Osteoblast (primary cell): ENCODE data around the gene ARHGAP15. TPM values are rescaled to one million over a fixed set of nuclear protein-coding genes. Genes with fewer than 3 reads are reported as not detected.

Experiments
- DNase-seq: peaks from one replicate; pipeline ENCODE4 v3.0.0; 2011; ENCODE audit warnings: low spot score, mixed read lengths; ENCODE audit not compliant: insufficient read length; ENCODE audit errors: missing footprints
- H2AFZ ChIP-seq: 2 replicates; pipeline ENCODE4 v1.6.0; 2011; ENCODE audit warnings: mild to moderate bottlenecking, low read length
- H3K27ac ChIP-seq: 2 replicates; pipeline ENCODE4 v1.5.1; 2011; ENCODE audit warnings: mild to moderate bottlenecking, low read depth, low read length, moderate library complexity
- H3K27me3 ChIP-seq: 2 replicates; pipeline ENCODE4 v1.6.0; 2012; ENCODE audit warnings: mild to moderate bottlenecking, control low read depth, inconsistent platforms, low read length, moderate library complexity; ENCODE audit not compliant: insufficient read depth
- H3K36me3 ChIP-seq: 2 replicates; pipeline ENCODE4 v1.5.1; 2011; ENCODE audit warnings: mild to moderate bottlenecking, low read length, control low read depth, moderate library complexity; ENCODE audit not compliant: insufficient read depth
- H3K4me1 ChIP-seq: 2 replicates; pipeline ENCODE4 v1.5.1; 2011; ENCODE audit warnings: mild to moderate bottlenecking, low read length, control low read depth, moderate library complexity; ENCODE audit not compliant: insufficient read depth
- H3K4me2 ChIP-seq: 2 replicates; pipeline ENCODE4 v1.6.0; 2011; ENCODE audit warnings: mild to moderate bottlenecking, low read length; ENCODE audit not compliant: insufficient read depth
- H3K4me3 ChIP-seq: fragments of 200-600 bp; sonication (generic); 3 replicates; pipeline ENCODE4 v1.5.1; 2012; ENCODE audit warnings: mild to moderate bottlenecking, low read length, inconsistent platforms; ENCODE audit not compliant: insufficient read depth
- H3K79me2 ChIP-seq: 2 replicates; pipeline ENCODE4 v1.6.0; 2012; ENCODE audit warnings: mild to moderate bottlenecking, low read length, control low read depth, inconsistent platforms; ENCODE audit not compliant: insufficient read depth
- H3K9me3 ChIP-seq: 2 replicates; pipeline ENCODE4 v1.5.1; 2011; ENCODE audit warnings: low read depth, low read length, control low read depth
- H4K20me1 ChIP-seq: 2 replicates; pipeline ENCODE4 v1.6.0; 2012; ENCODE audit warnings: mild to moderate bottlenecking, low read length, control low read depth; ENCODE audit not compliant: insufficient read depth
- total RNA-seq: library from RNA; depleted of rRNA; stranded (reverse); fragments of >200 nt; gene quantifications from 2 replicates; pipeline ENCODE4 v1.2.3, GENCODE V29; 2012
- TF ChIP-seq, protein P1 (sequence below): IDR thresholded peaks from 2 replicates; pipeline ENCODE4 v1.5.1; 2011; ENCODE audit warnings: mild to moderate bottlenecking, low read depth, low read length, moderate library complexity; ENCODE audit errors: extremely low read depth

Gene ARHGAP15
- total RNA-seq, 1 donor: 2.2 TPM

DNA sequence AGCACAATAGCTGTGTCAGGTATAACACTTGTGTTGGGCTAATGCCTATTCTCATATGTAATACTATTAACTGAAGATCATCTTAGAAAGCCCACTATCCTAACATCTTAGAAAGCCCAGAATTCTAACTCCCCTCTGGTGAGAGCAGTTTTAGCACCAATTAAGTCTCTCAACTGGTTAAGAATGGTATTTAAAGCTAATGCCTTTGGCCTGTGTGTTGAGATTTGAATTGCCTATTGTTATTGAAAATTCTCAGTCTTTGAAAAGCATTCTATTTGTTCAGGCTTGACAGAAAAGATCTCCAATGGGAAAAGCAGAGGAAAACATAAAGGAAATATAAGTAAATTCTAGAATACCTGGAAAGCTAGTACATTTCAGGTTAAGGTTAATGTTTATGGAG lies 352.5 kb downstream of the ARHGAP15 start:
- H3K36me3 ChIP-seq: no peaks in the 10 kb centered on the region
- H3K4me3 ChIP-seq: no peak overlapping the region
- no peaks in the 10 kb centered on the region for H3K4me1 ChIP-seq
- no peak overlapping the region for H2AFZ ChIP-seq
- H3K4me2 ChIP-seq: no peak overlapping the region
- no peaks in the 10 kb centered on the region for H4K20me1 ChIP-seq
- H3K27ac ChIP-seq: no peak overlapping the region
- H3K79me2 ChIP-seq: no peaks in the 10 kb centered on the region
- H3K9me3 ChIP-seq: no peaks in the 10 kb centered on the region
- no peak for DNase-seq
- TF ChIP-seq, protein P1, sequence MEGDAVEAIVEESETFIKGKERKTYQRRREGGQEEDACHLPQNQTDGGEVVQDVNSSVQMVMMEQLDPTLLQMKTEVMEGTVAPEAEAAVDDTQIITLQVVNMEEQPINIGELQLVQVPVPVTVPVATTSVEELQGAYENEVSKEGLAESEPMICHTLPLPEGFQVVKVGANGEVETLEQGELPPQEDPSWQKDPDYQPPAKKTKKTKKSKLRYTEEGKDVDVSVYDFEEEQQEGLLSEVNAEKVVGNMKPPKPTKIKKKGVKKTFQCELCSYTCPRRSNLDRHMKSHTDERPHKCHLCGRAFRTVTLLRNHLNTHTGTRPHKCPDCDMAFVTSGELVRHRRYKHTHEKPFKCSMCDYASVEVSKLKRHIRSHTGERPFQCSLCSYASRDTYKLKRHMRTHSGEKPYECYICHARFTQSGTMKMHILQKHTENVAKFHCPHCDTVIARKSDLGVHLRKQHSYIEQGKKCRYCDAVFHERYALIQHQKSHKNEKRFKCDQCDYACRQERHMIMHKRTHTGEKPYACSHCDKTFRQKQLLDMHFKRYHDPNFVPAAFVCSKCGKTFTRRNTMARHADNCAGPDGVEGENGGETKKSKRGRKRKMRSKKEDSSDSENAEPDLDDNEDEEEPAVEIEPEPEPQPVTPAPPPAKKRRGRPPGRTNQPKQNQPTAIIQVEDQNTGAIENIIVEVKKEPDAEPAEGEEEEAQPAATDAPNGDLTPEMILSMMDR: no peak
- no peaks in the 10 kb centered on the region for H3K27me3 ChIP-seq

GRCh38 chr2:143482316-143482715 lies 353.1 kb downstream of the ARHGAP15 start:
- Histone ChIP-seq H3K4me3 (no peak overlapping the region), H4K20me1 (no peaks in the 10 kb centered on the region), H3K9me3 (no peaks in the 10 kb centered on the region), H3K27ac (no peak overlapping the region), H3K4me2 (peak overlapping the region; percentile 3), H3K36me3 (no peaks in the 10 kb centered on the region), H2AFZ (no peak overlapping the region), H3K27me3 (no peaks in the 10 kb centered on the region), H3K4me1 (no peaks in the 10 kb centered on the region), H3K79me2 (no peaks in the 10 kb centered on the region)
- TF ChIP-seq, protein P1: no peak
- no peak for DNase-seq

- TF ChIP-seq, protein P1: no peak
- Histone ChIP-seq H3K36me3 (no peaks in the 10 kb centered on the region), H3K4me1 (no peaks in the 10 kb centered on the region), H3K4me3 (no peak overlapping the region), H3K79me2 (no peaks in the 10 kb centered on the region), H3K4me2 (peak overlapping the region; percentile 3), H4K20me1 (no peaks in the 10 kb centered on the region), H3K27ac (no peak overlapping the region), H3K27me3 (no peaks in the 10 kb centered on the region), H2AFZ (no peak overlapping the region), H3K9me3 (no peaks in the 10 kb centered on the region)
- no peak for DNase-seq
Observed at GRCh38 chr2:143482771-143483170, 353.6 kb downstream of the ARHGAP15 start.

DNA sequence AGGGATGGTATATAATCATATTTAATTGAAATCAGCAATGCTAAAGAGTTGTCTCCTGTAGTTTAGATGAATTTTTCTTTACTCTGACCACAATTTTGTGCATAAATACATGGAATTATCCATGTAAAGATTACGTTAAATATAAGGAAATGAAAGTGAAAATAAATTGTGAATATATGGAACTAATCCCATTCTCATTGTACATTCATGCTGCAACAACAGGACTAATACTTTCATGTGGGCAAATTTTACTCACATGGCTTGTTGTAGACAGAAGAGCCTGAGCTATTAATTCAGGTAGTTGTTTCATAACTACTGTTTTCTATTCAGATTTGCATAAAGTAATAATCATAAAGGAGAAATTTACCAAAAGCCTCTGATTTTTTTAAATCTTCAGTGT lies 357.8 kb downstream of the ARHGAP15 start:
- DNase-seq: no peak

More for the DNA sequence above, 357.8 kb downstream of the ARHGAP15 start:
- no peak overlapping the region for H3K4me3 ChIP-seq
- H3K4me1 ChIP-seq: peaks cover 4% of the 10 kb centered on the region
- H3K27me3 ChIP-seq: no peaks in the 10 kb centered on the region
- no peaks in the 10 kb centered on the region for H3K36me3 ChIP-seq
- H3K27ac ChIP-seq: no peak overlapping the region
- no peaks in the 10 kb centered on the region for H4K20me1 ChIP-seq
- no peaks in the 10 kb centered on the region for H3K79me2 ChIP-seq
- H2AFZ ChIP-seq: no peak overlapping the region
- TF ChIP-seq, protein P1: no peak
- H3K9me3 ChIP-seq: no peaks in the 10 kb centered on the region
- no peak overlapping the region for H3K4me2 ChIP-seq
